ENCODE data around the gene ACVR1. TPM values are rescaled to one million over a fixed set of nuclear protein-coding genes. Genes with fewer than 3 reads are reported as not detected.
A peak's percentile ranks its signal among the peaks of the same experiment; 100 is the strongest.

Gene ACVR1
- total RNA-seq, 1 experiment from 2014 or later = 5.9 TPM

GRCh38 chr2:157874348-157874747 is 1.8 kb downstream of the ACVR1 start:
- Histone ChIP-seq H3K9me3 (no peaks in the 10 kb centered on the region), H3K36me3 (no peaks in the 10 kb centered on the region), H3K4me3 (peak overlapping the region; percentile 56; the same call in 1 of the 2 replicates), H3K27me3 (no peaks in the 10 kb centered on the region)
- DNase-seq = no peak

- DNase-seq = no peak
- Histone ChIP-seq H3K4me3 (no peak overlapping the region), H3K27me3 (no peaks in the 10 kb centered on the region), H3K36me3 (no peaks in the 10 kb centered on the region), H3K9me3 (no peaks in the 10 kb centered on the region)
Measured at GRCh38 chr2:157872791-157873190, 3.3 kb downstream of the ACVR1 start.

GRCh38 chr2:157871415-157871814 is 4.7 kb downstream of the ACVR1 start:
- no peaks in the 10 kb centered on the region for H3K36me3 ChIP-seq
- no peak for DNase-seq
- no peak overlapping the region for H3K4me3 ChIP-seq
- no peaks in the 10 kb centered on the region for H3K27me3 ChIP-seq
- H3K9me3 ChIP-seq = no peaks in the 10 kb centered on the region

- no peaks in the 10 kb centered on the region for H3K27me3 ChIP-seq
- no peak overlapping the region for H3K4me3 ChIP-seq
- H3K36me3 ChIP-seq = no peaks in the 10 kb centered on the region
- DNase-seq = peak; percentile 7
- no peaks in the 10 kb centered on the region for H3K9me3 ChIP-seq
Measured at GRCh38 chr2:157868993-157869392, 7.1 kb downstream of the ACVR1 start.

GRCh38 chr2:157867703-157868102 is 8.4 kb downstream of the ACVR1 start:
- no peak for DNase-seq
- Histone ChIP-seq H3K9me3 (no peaks in the 10 kb centered on the region), H3K36me3 (no peaks in the 10 kb centered on the region), H3K4me3 (no peak overlapping the region), H3K27me3 (no peaks in the 10 kb centered on the region)

GRCh38 chr2:157866666-157867642 is 9.2 kb downstream of the ACVR1 start:
- Histone ChIP-seq H3K4me3 (no peak overlapping the region), H3K27me3 (no peaks in the 10 kb centered on the region), H3K36me3 (no peaks in the 10 kb centered on the region), H3K9me3 (no peaks in the 10 kb centered on the region)
- no peak for DNase-seq

GRCh38 chr2:157866202-157866601 is 9.9 kb downstream of the ACVR1 start:
- no peak overlapping the region for H3K4me3 ChIP-seq
- no peaks in the 10 kb centered on the region for H3K9me3 ChIP-seq
- H3K36me3 ChIP-seq = no peaks in the 10 kb centered on the region
- no peaks in the 10 kb centered on the region for H3K27me3 ChIP-seq
- no peak for DNase-seq

- no peak for DNase-seq
- no peaks in the 10 kb centered on the region for H3K9me3 ChIP-seq
- H3K4me3 ChIP-seq = no peak overlapping the region
- no peaks in the 10 kb centered on the region for H3K36me3 ChIP-seq
- no peaks in the 10 kb centered on the region for H3K27me3 ChIP-seq
Measured at GRCh38 chr2:157864857-157865430, 11.2 kb downstream of the ACVR1 start.

- DNase-seq = no peak
- no peaks in the 10 kb centered on the region; the same call in 1 of the 2 replicates for H3K36me3 ChIP-seq
- no peaks in the 10 kb centered on the region for H3K27me3 ChIP-seq
- no peak overlapping the region for H3K4me3 ChIP-seq
- H3K9me3 ChIP-seq = no peaks in the 10 kb centered on the region
Measured at GRCh38 chr2:157858846-157859245, 17.3 kb downstream of the ACVR1 start.

- no peak for DNase-seq
- Histone ChIP-seq H3K4me3 (no peak overlapping the region), H3K36me3 (no peaks in the 10 kb centered on the region; the same call in 1 of the 2 replicates), H3K27me3 (no peaks in the 10 kb centered on the region), H3K9me3 (no peaks in the 10 kb centered on the region)
Measured at GRCh38 chr2:157857881-157858280, 18.2 kb downstream of the ACVR1 start.

GRCh38 chr2:157856187-157856515 is 20.0 kb downstream of the ACVR1 start:
- H3K36me3 ChIP-seq = no peaks in the 10 kb centered on the region; the same call in 1 of the 2 replicates
- H3K27me3 ChIP-seq = no peaks in the 10 kb centered on the region
- no peaks in the 10 kb centered on the region for H3K9me3 ChIP-seq
- DNase-seq = no peak
- H3K4me3 ChIP-seq = no peak overlapping the region

GRCh38 chr2:157853820-157854219 is 22.3 kb downstream of the ACVR1 start:
- H3K4me3 ChIP-seq = no peak overlapping the region

GRCh38 chr2:157853211-157853610 is 22.9 kb downstream of the ACVR1 start:
- DNase-seq = no peak
- no peaks in the 10 kb centered on the region for H3K27me3 ChIP-seq
- no peaks in the 10 kb centered on the region for H3K9me3 ChIP-seq
- H3K4me3 ChIP-seq = no peak overlapping the region
- no peaks in the 10 kb centered on the region; the same call in 1 of the 2 replicates for H3K36me3 ChIP-seq

More at GRCh38 chr2:157853820-157854219, 22.3 kb downstream of the ACVR1 start:
- H3K27me3 ChIP-seq = no peaks in the 10 kb centered on the region
- no peaks in the 10 kb centered on the region; the same call in 1 of the 2 replicates for H3K36me3 ChIP-seq
- no peaks in the 10 kb centered on the region for H3K9me3 ChIP-seq
- DNase-seq = no peak

GRCh38 chr2:157849591-157849990 is 26.5 kb downstream of the ACVR1 start:
- no peaks in the 10 kb centered on the region; the same call in 1 of the 2 replicates for H3K36me3 ChIP-seq
- H3K27me3 ChIP-seq = no peaks in the 10 kb centered on the region
- H3K4me3 ChIP-seq = no peak overlapping the region
- no peaks in the 10 kb centered on the region for H3K9me3 ChIP-seq
- DNase-seq = no peak

GRCh38 chr2:157848213-157848612 is 27.9 kb downstream of the ACVR1 start:
- Histone ChIP-seq H3K4me3 (no peak overlapping the region), H3K36me3 (peaks cover 3% of the 10 kb centered on the region; the same call in 1 of the 2 replicates), H3K27me3 (no peaks in the 10 kb centered on the region), H3K9me3 (no peaks in the 10 kb centered on the region)
- DNase-seq = no peak

GRCh38 chr2:157845081-157845480 is 31.0 kb downstream of the ACVR1 start:
- no peaks in the 10 kb centered on the region for H3K27me3 ChIP-seq
- no peak overlapping the region for H3K4me3 ChIP-seq
- H3K36me3 ChIP-seq = peaks cover 3% of the 10 kb centered on the region; the same call in 1 of the 2 replicates
- no peaks in the 10 kb centered on the region for H3K9me3 ChIP-seq
- no peak for DNase-seq

- H3K36me3 ChIP-seq = peaks cover 3% of the 10 kb centered on the region; the same call in 1 of the 2 replicates
- H3K9me3 ChIP-seq = no peaks in the 10 kb centered on the region
- H3K4me3 ChIP-seq = no peak overlapping the region
- H3K27me3 ChIP-seq = no peaks in the 10 kb centered on the region
- DNase-seq = no peak
Measured at GRCh38 chr2:157843935-157844334, 32.2 kb downstream of the ACVR1 start.
